Mucosa of descending colon (tissue), 3 donors: ENCODE results near the gene GNAQ. TPM values are rescaled to one million over a fixed set of nuclear protein-coding genes. Genes with fewer than 3 reads are reported as not detected.

Experiments used
- ATAC-seq: fragments of 200-7000 bp; cut with Tn5 transposase; one replicate; pipeline ENCODE4 v1.9.1; 2020; ENCODE audit warnings: mild to moderate bottlenecking, moderate library complexity
- DNase-seq, 3 donors: peaks; one replicate each; pipeline ENCODE4 v3.0.0-alpha.2; 2020
- H3K36me3 ChIP-seq: fragments of 200-600 bp; one replicate; pipeline ENCODE4 v1.8.0; 2021; ENCODE audit warnings: low read depth, mild to moderate bottlenecking
- H3K4me1 ChIP-seq: fragments of 200-600 bp; one replicate; pipeline ENCODE4 v1.8.0; 2021; ENCODE audit warnings: low read depth, mild to moderate bottlenecking
- H3K4me3 ChIP-seq: fragments of 200-600 bp; one replicate; pipeline ENCODE4 v1.8.0; 2021; ENCODE audit warnings: mild to moderate bottlenecking
- H3K9me3 ChIP-seq: fragments of 200-600 bp; one replicate; pipeline ENCODE4 v1.8.0; 2021; ENCODE audit warnings: mild to moderate bottlenecking
- intact Hi-C, 2 donors: fragments of 100-400 bp; cut with DNase I in 1 of 2; cut with micrococcal nuclease in 1 of 2; formaldehyde crosslinking; loops; one replicate each; pipeline versions ENCODE4 v1.11.0 to v1.11.1; 2022; cut with DNase I, micrococcal nuclease
- total RNA-seq, 3 donors: library from RNA; stranded (reverse); fragmentation: NEBNext Ultra II Directional in 2 of 3; extraction: Animal tissue kit (Norgen Biotek cat#: 25700) in 2 of 3; gene quantifications; one replicate each; pipeline versions ENCODE4 v1.2.1 to v1.2.4, GENCODE V29; 2021 to 2023
- TF ChIP-seq, protein P1 (sequence below): fragments of 200-600 bp; IDR thresholded peaks from one replicate; pipeline ENCODE4 v1.8.0; 2022; ENCODE audit warnings: antibody characterized with exemption, mild to moderate bottlenecking
- donor health status: DM: no; HTN: no; CAD: no; lungs with moderate emphysema.
- donor health status: DM: no; HTN: no; CAD: no.
- donor health status: DM: no; HTN: yes; CAD: no.

GNAQ gene
- total RNA-seq, 3 donors from 2014 or later, result 95.9 to 115 (median 104) TPM

DNA sequence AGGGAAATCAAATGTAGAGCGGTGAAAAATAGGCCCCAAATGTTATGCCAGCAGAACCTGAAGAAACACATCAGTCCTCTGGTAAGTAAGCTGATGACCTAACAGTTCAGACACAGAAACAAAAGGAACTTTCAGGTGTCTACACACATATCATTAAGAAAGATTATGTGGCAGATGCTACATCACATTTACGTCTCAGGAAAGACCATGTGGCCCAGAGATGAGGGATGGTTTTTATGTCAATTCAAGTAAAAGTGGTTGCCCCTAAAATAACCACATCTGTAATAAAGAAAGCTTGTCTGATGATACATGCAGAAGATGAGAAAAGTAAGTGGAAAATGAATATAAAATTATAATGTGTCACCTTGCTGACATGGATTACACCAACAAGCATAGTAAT, 31.4 kb downstream of the GNAQ start:
- ATAC-seq (no peak), DNase-seq (no peak)
- peaks cover 12% of the 10 kb centered on the region for H3K4me1 ChIP-seq
- H3K4me3 ChIP-seq, result no peak overlapping the region
- intact Hi-C loops, result no loop called here
- H3K9me3 ChIP-seq, result no peaks in the 10 kb centered on the region
- TF ChIP-seq, protein P1, sequence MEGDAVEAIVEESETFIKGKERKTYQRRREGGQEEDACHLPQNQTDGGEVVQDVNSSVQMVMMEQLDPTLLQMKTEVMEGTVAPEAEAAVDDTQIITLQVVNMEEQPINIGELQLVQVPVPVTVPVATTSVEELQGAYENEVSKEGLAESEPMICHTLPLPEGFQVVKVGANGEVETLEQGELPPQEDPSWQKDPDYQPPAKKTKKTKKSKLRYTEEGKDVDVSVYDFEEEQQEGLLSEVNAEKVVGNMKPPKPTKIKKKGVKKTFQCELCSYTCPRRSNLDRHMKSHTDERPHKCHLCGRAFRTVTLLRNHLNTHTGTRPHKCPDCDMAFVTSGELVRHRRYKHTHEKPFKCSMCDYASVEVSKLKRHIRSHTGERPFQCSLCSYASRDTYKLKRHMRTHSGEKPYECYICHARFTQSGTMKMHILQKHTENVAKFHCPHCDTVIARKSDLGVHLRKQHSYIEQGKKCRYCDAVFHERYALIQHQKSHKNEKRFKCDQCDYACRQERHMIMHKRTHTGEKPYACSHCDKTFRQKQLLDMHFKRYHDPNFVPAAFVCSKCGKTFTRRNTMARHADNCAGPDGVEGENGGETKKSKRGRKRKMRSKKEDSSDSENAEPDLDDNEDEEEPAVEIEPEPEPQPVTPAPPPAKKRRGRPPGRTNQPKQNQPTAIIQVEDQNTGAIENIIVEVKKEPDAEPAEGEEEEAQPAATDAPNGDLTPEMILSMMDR, result no peak
- H3K36me3 ChIP-seq, result no peaks in the 10 kb centered on the region

DNA sequence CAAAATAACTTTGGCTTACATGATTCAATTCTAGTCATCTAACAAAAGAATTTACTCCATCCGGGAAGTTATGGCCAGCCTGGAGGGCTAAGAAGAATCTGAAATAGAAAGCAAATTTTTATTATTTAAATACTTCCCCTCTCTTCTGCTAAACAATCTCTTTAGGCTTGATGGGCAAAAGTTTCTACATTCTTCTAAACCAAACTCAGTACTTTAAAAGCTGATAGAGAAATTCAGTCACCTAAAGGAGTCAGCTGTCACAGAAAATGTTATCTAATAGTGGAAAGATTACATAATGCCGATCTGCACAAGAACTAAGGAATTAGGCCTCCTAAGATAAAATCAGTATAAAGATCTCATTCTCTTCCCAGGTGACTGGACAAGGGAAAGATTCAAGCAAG, 32.4 kb downstream of the GNAQ start:
- TF ChIP-seq, protein P1, result no peak
- DNase-seq, result no peak
- ATAC-seq, result no peak
- intact Hi-C loops, result no loop called here
- Histone ChIP-seq H3K9me3 (no peaks in the 10 kb centered on the region), H3K36me3 (no peaks in the 10 kb centered on the region), H3K4me1 (peaks cover 7% of the 10 kb centered on the region), H3K4me3 (no peak overlapping the region)

DNA sequence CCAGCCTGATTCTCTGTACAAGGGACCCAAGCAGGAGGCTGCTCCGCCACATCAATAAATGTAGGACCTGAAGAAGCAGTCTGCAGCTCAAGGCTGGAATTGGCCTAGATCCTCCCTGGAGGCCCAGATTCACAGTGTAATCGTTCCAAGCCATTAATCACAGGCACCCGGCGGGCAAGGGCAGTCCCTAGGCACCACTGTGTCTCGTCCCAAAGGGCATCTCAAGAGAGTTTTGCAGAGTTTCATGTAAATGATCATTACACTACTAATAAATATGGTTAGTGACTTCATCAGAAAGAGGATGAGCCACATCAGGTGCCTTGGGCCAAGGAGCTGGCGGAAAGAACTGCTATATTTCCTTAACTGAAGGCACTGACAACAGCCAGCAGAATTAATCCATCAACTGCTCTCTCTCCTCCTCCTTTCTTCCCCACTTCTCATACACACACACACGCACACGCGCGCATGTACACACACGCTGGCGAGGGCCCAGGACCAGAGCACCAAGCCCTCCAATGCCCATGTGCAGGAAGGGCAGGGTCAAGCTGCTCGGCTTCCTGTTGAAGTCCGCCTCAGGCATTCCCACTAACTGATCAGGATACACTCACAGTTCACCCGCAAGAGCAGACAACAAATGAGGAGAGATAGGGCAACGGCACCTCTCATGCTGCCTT, 33.9 kb downstream of the GNAQ start:
- Histone ChIP-seq H3K9me3 (no peaks in the 10 kb centered on the region), H3K4me3 (no peak overlapping the region), H3K4me1 (no peaks in the 10 kb centered on the region), H3K36me3 (no peaks in the 10 kb centered on the region)
- ATAC-seq (no peak), DNase-seq (no peak)
- TF ChIP-seq, protein P1, result no peak
- intact Hi-C loops, result no loop called here

DNA sequence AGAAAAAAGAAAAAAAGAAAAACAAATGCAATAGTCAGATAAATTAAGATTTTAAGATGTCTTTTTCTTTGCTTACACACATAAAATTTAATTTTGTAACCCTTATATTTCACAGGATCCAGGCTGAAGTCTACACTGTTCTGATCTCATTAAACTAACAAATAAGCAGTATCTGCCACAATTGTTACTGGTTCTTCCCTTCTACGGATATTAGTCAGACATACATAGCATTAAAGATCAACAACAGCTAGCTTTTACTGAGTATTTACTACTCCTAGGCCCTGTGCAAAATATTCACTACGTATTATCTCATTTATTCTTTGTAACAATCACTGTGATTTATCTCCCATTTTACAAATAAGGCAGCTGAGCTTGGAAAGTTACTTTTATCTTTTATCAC, 34.9 kb downstream of the GNAQ start:
- Histone ChIP-seq H3K36me3 (no peaks in the 10 kb centered on the region), H3K9me3 (no peaks in the 10 kb centered on the region), H3K4me3 (no peak overlapping the region), H3K4me1 (no peaks in the 10 kb centered on the region)
- intact Hi-C loops, result no loop called here
- ATAC-seq (no peak), DNase-seq (no peak)
- TF ChIP-seq, protein P1, result no peak

DNA sequence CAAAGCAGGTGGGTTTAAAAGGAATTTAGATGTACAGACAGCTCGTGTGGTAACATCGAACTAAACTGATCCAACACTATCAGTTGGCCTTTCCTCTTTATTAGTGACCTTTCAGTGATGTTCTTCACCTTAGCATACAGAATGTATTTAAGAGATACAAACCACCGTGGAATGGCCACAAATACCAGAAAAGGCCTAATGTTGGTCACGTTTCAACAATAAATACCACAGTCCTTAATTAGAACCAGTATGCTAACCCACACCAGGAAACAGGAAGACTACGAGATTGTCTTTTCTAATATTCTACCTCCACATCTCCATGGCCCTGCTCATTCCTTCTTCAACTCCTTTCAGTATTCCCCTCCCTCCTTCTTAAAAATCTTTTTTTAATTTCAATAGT, 40.4 kb downstream of the GNAQ start:
- no peak overlapping the region for H3K4me3 ChIP-seq
- DNase-seq (no peak), ATAC-seq (no peak)
- intact Hi-C loops, result no loop called here
- H3K4me1 ChIP-seq, result peaks cover 24% of the 10 kb centered on the region
- H3K9me3 ChIP-seq, result no peaks in the 10 kb centered on the region
- no peaks in the 10 kb centered on the region for H3K36me3 ChIP-seq
- TF ChIP-seq, protein P1, result no peak

DNA sequence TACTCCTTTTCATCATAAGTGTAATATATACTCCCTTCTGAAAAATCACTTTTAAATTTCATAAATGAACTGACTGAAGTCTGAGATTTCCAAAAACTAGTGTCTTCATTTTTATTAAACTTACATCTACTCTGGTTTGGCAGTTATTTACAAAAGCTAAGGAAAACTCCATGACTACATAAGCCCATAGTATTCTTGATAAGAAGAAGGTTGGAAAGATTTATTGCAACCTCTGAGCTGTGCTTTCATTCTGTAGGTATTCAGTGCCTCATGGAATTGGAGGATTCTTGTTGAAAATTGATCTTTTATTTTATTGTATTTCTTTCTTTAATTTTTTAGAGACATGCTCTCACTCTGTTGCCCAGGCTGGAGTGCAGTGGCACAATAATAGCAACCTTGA, 41.7 kb downstream of the GNAQ start:
- no peaks in the 10 kb centered on the region for H3K36me3 ChIP-seq
- TF ChIP-seq, protein P1, result no peak
- no peaks in the 10 kb centered on the region for H3K9me3 ChIP-seq
- no peak overlapping the region for H3K4me3 ChIP-seq
- DNase-seq, result no peak
- H3K4me1 ChIP-seq, result peaks cover 32% of the 10 kb centered on the region
- intact Hi-C loops, result no loop called here
- no peak for ATAC-seq
